HepG2 (cell line): ENCODE measurements around the gene FN1. TPM values are rescaled to one million over a fixed set of nuclear protein-coding genes. Genes with fewer than 3 reads are reported as not detected.

ENCODE experiments used
- GZF1 ChIP-seq: sonication (generic); formaldehyde crosslinking; IDR thresholded peaks from 2 replicates; pipeline ENCODE4 v1.5.1; 2020; ENCODE audit warnings: mild to moderate bottlenecking, missing genetic modification reagents
- HDAC2 ChIP-seq: sonication (generic); formaldehyde crosslinking; IDR thresholded peaks from 2 replicates; pipeline ENCODE4 v1.4.0; 2020; ENCODE audit warnings: missing genetic modification reagents
- KLF15 ChIP-seq: sonication (generic); formaldehyde crosslinking; IDR thresholded peaks from 2 replicates; pipeline ENCODE4 v1.8.1; 2023; ENCODE audit warnings: borderline replicate concordance, mild to moderate bottlenecking, inconsistent platforms, missing genetic modification reagents, mixed read lengths
- NR3C1 ChIP-seq: sonication (generic); formaldehyde crosslinking; IDR thresholded peaks from 2 replicates; pipeline ENCODE4 v1.4.0; 2020; ENCODE audit warnings: missing genetic modification reagents
- RBAK ChIP-seq: sonication (generic); formaldehyde crosslinking; IDR thresholded peaks from 2 replicates; pipeline ENCODE4 v1.5.1; 2020; ENCODE audit warnings: mild to moderate bottlenecking, missing genetic modification reagents
- RBFOX2 ChIP-seq: fragments of 200-400 bp; formaldehyde crosslinking; IDR thresholded peaks from 2 replicates; pipeline ENCODE4 v1.6.1; 2017; ENCODE audit warnings: low read depth, mild to moderate bottlenecking, low read length
- RFX5 ChIP-seq: IDR thresholded peaks from 2 replicates; pipeline ENCODE4 v1.6.1; 2011; ENCODE audit warnings: low read depth, low read length, improper control_type of control experiment
- SKI ChIP-seq: fragments of 450-650 bp; IDR thresholded peaks from one replicate; pipeline ENCODE4 v1.6.1; 2018; ENCODE audit warnings: mild to moderate bottlenecking; ENCODE audit not compliant: partially characterized antibody
- XRCC5 ChIP-seq: fragments of 200-400 bp; formaldehyde crosslinking; optimal IDR thresholded peaks from 2 replicates; pipeline ENCODE3; 2017; ENCODE audit warnings: mild to moderate bottlenecking, low read length
- ZBTB40 ChIP-seq, 2 experiments: fragments of 450-650 bp in 1 of 2; sonication (generic) in 1 of 2; formaldehyde crosslinking in 1 of 2; IDR thresholded peaks; 2 replicates each; pipeline versions ENCODE4 v1.6.1 to v1.8.0; 2016 to 2022; ENCODE audit warnings: antibody characterized with exemption in 1 of 2, mild to moderate bottlenecking in 1 of 2, missing genetic modification reagents in 1 of 2
- ZHX2 ChIP-seq, 2 experiments: sonication (generic) in 1 of 2; formaldehyde crosslinking in 1 of 2; IDR thresholded peaks; 2 replicates each; pipeline versions ENCODE4 v1.6.1 to v1.9.0; 2014 to 2022; ENCODE audit warnings: antibody characterized with exemption in 1 of 2, borderline replicate concordance in 1 of 2, inconsistent platforms in 1 of 2, low read depth in 1 of 2, missing genetic modification reagents in 1 of 2
- ZNF567 ChIP-seq: sonication (generic); formaldehyde crosslinking; IDR thresholded peaks from 2 replicates; pipeline ENCODE4 v1.8.1; 2023; ENCODE audit warnings: mild to moderate bottlenecking, missing genetic modification reagents, borderline replicate concordance
- polyA plus RNA-seq, 8 experiments: library from polyadenylated mRNA; depleted of rRNA in 3 of 8; stranded (reverse) in 7 of 8; unstranded in 1 of 8; fragments of >200 nt; fragmentation: Illumina TruSeq in 4 of 8; extraction: Trizol in 4 of 8; gene quantifications; 2 replicates each; pipeline versions ENCODE4 v1.2.1 to v1.2.3, GENCODE V29; 2011 to 2016; ENCODE audit warnings: low read depth in 4 of 8, missing spikeins in 1 of 8, mixed read lengths in 1 of 8; ENCODE audit not compliant: insufficient read depth in 1 of 8
- total RNA-seq, 5 experiments: library from RNA; depleted of rRNA; stranded (reverse); fragments of >200 nt; fragmentation: Illumina TruSeq; extraction: Trizol; gene quantifications; 2 replicates each; pipeline ENCODE4 v1.2.3, GENCODE V29; 2016; ENCODE audit warnings: low read depth in 1 of 5

FN1 gene
- total and polyA plus RNA-seq, 2 of the 13 experiments (the other 11 are each of a cell fraction or from before 2014, with no cell fraction given) = 1,847 to 6,471 TPM

GRCh38 chr2:215417400-215417951, 18.4 kb downstream of the FN1 start (continued):
- TF ChIP-seq ZBTB40 (IDR thresholded peaks at IDR 0.05) (no peak), ZBTB40 (CRISPR knock-in tag; IDR thresholded peaks at IDR 0.05) (no peak; the same call in 1 of the 2 replicates), RBAK (CRISPR knock-in tag) (no peak), XRCC5 (no peak), KLF15 (CRISPR knock-in tag) (no peak), ZHX2 (IDR thresholded peaks at IDR 0.05; ENCODE audit: low read depth) (no peak), ZHX2 (CRISPR knock-in tag; IDR thresholded peaks at IDR 0.05; ENCODE audit: borderline replicate concordance) (no peak), HDAC2 (peak; percentile 98), GZF1 (CRISPR knock-in tag) (no peak), RFX5 (no peak), RBFOX2 (peak; percentile 77), NR3C1 (CRISPR knock-in tag) (no peak), ZNF567 (no peak), SKI (no peak)
